Skin of body (tissue), 2 donors: ENCODE results near the gene SPAG5. TPM values are rescaled to one million over a fixed set of nuclear protein-coding genes. Genes with fewer than 3 reads are reported as not detected.

ENCODE experiments used
- DNase-seq: peaks from one replicate; lab custom pipeline; 2025; lab: John Stamatoyannopoulos, UW
- total RNA-seq: library from RNA; depleted of rRNA; stranded (reverse); fragments of >200 nt; gene quantifications from one replicate; pipeline ENCODE4 v1.2.3, GENCODE V29; 2014

Gene SPAG5
- 18.2 TPM for total RNA-seq

GRCh38 chr17:28598799-28599310, at the start of gene SPAG5:
TSS of gene SPAG5 (minus strand) at chr17:28599025. CDS start at chr17:28598946, 79 bp downstream.
- DNase-seq, result peak; percentile 88

GRCh38 chr17:28646039-28646754, 47.4 kb upstream of the SPAG5 start:
- no peak for DNase-seq

GRCh38 chr17:28645576-28645939, 46.7 kb upstream of the SPAG5 start:
- DNase-seq, result no peak

GRCh38 chr17:28644787-28645575, 46.2 kb upstream of the SPAG5 start, which contains the start of gene BLTP2:
TSS of gene BLTP2 (minus strand) at chr17:28645158. CDS start at chr17:28645056, 102 bp downstream.
- peak; percentile 96 for DNase-seq

GRCh38 chr17:28643983-28644786, 45.4 kb upstream of the SPAG5 start:
- peak; percentile 59 for DNase-seq

GRCh38 chr17:28641579-28641978, 42.8 kb upstream of the SPAG5 start:
- no peak for DNase-seq

GRCh38 chr17:28635506-28635905, 36.7 kb upstream of the SPAG5 start:
- no peak for DNase-seq

GRCh38 chr17:28634206-28634865, 35.5 kb upstream of the SPAG5 start:
- no peak for DNase-seq

- DNase-seq, result no peak
These were observed 28.0 kb upstream of the SPAG5 start for GRCh38 chr17:28626818-28627217.

- no peak for DNase-seq
These were observed 25.3 kb upstream of the SPAG5 start for GRCh38 chr17:28624148-28624547.

- no peak for DNase-seq
These were observed 24.9 kb upstream of the SPAG5 start for GRCh38 chr17:28623696-28624095.

GRCh38 chr17:28622186-28622585, 23.4 kb upstream of the SPAG5 start:
- DNase-seq, result no peak

- DNase-seq, result no peak
These were observed 21.2 kb upstream of the SPAG5 start for GRCh38 chr17:28620010-28620409.

GRCh38 chr17:28618464-28618863, 19.6 kb upstream of the SPAG5 start:
- no peak for DNase-seq

- no peak for DNase-seq
These were observed 17.5 kb upstream of the SPAG5 start for GRCh38 chr17:28616281-28616680.

GRCh38 chr17:28615260-28615940, 16.6 kb upstream of the SPAG5 start:
- DNase-seq, result no peak

GRCh38 chr17:28613931-28614381, 15.1 kb upstream of the SPAG5 start, which contains the start of gene RSKR:
TSS of gene RSKR (minus strand) at chr17:28614185. CDS start at chr17:28614161, 24 bp downstream.
- DNase-seq, result no peak

- no peak for DNase-seq
These were observed 14.4 kb upstream of the SPAG5 start for GRCh38 chr17:28612936-28613872.

- no peak for DNase-seq
These were observed 13.7 kb upstream of the SPAG5 start for GRCh38 chr17:28612531-28612930.
